Hematopoietic multipotent progenitor cell (in vitro differentiated cells): Measurements from ENCODE around the gene SSR3. TPM values are rescaled to one million over a fixed set of nuclear protein-coding genes. Genes with fewer than 3 reads are reported as not detected.

Experiments used
- DNase-seq, 3 donors: peaks; one replicate each; pipeline ENCODE4 v3.0.0-alpha.2; 2011 to 2015; ENCODE audit warnings: low read depth in 2 of 3, low spot score in 2 of 3
- total RNA-seq: library from RNA; depleted of rRNA; stranded (reverse); fragments of >200 nt; gene quantifications from one replicate; pipeline ENCODE4 v1.2.3, GENCODE V29; 2012

Gene SSR3
- total RNA-seq, 1 donor: 96.1 TPM

GRCh38 chr3:156495816-156496215 is 59.1 kb downstream of the SSR3 start:
- DNase-seq: no peak

GRCh38 chr3:156493887-156494286 is 61.0 kb downstream of the SSR3 start:
- no peak for DNase-seq

DNA sequence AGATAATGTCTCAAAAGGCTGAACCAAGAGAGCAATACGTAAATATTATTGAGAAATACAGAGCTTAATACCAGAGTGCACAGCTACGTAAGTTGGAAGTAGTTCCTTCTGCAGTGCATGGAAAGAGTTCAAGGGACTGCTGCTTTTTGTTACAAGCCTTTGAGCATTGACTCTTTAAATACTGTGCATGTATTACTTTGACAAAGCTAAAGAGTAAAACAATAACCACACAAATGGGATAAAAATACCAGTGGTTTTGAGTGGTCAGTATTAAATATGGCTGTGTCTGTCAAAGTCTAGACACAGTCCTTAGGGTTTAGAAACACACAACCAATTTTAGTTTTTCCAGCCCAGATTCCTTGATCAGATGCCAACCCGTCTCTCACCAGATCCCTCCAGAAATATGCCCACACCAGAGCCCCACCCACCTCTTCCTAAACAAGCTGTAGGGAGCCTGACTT is 62.1 kb downstream of the SSR3 start:
- no peak for DNase-seq

DNA sequence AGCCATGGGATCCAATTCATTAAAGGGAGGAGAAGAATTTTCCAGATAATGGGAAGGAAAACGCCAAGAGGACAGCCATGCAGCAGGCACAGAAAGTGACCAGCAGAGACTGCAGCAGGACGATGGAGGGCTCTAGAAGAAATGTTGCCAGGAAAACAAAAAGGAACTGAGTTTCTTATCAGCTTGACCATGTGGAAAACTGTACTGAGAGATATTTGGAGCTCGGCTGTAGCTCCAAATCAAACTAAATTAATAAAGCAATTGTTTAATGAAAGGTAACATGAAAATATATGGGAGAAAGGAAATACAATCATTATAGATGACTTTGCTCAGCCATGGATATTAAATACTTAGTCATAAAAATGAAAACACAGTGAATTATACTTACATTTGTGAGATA is 63.7 kb downstream of the SSR3 start:
- DNase-seq: no peak

Other genes with a start within 250 kb of the SSR3 start
- gene TIPARP, start 119.5 kb upstream of the SSR3 start, total RNA-seq: 25.6 TPM